Prostate gland (tissue), 2 donors: ENCODE data around the gene DENND4B.

Experiments
- CTCF ChIP-seq, 4 experiments: fragments of 200-600 bp in 2 of 4; fragments of 450-650 bp in 2 of 4; sonication (generic) in 2 of 4; IDR thresholded peaks; 1 replicate in 3 of 4; 2 replicates in 1 of 4; pipeline ENCODE4 v1.5.1; 2016 to 2019; ENCODE audit warnings: antibody characterized with exemption in 4 of 4, mild to moderate bottlenecking in 2 of 4, moderate library complexity in 2 of 4
- POLR2A ChIP-seq: fragments of 450-650 bp; IDR thresholded peaks from one replicate; pipeline ENCODE4 v1.6.1; 2016; ENCODE audit warnings: antibody characterized with exemption, mild to moderate bottlenecking
- POLR2AphosphoS5 ChIP-seq: sonication (generic); formaldehyde crosslinking; IDR thresholded peaks from one replicate; pipeline ENCODE4 v1.6.1; 2017; ENCODE audit warnings: antibody characterized with exemption

DNA sequence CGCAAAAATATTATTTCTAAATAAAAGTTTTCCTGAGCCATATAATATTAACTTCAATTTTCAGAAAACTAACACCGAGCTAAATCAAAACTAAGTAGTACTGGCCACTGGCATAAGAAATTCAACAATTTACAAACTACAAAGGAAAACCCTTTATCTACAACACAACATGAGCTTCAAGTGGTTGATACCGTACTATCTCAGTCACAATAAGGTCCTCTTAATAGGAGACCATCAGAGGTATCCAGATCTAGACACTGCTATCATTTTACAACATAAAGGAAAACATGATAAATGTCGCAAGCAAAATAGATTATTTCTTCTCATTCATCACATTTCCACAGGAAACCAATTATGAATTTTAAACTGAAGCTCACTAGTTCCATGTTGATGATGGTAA, 63.3 kb downstream of the DENND4B start:
- TF ChIP-seq CTCF (IDR thresholded peaks at IDR 0.05) (no peak), POLR2A (no peak), POLR2AphosphoS5 (no peak)
